NCI-H2196 treated with DMSO at 0.1 percent for 48 hours (cell line): ENCODE results near the gene KCTD10.

Experiments used
- DNase-seq: peaks from one replicate; lab custom pipeline; 2025; ENCODE audit not compliant: unreplicated experiment; lab: John Stamatoyannopoulos, UW

The KCTD10 gene

DNA sequence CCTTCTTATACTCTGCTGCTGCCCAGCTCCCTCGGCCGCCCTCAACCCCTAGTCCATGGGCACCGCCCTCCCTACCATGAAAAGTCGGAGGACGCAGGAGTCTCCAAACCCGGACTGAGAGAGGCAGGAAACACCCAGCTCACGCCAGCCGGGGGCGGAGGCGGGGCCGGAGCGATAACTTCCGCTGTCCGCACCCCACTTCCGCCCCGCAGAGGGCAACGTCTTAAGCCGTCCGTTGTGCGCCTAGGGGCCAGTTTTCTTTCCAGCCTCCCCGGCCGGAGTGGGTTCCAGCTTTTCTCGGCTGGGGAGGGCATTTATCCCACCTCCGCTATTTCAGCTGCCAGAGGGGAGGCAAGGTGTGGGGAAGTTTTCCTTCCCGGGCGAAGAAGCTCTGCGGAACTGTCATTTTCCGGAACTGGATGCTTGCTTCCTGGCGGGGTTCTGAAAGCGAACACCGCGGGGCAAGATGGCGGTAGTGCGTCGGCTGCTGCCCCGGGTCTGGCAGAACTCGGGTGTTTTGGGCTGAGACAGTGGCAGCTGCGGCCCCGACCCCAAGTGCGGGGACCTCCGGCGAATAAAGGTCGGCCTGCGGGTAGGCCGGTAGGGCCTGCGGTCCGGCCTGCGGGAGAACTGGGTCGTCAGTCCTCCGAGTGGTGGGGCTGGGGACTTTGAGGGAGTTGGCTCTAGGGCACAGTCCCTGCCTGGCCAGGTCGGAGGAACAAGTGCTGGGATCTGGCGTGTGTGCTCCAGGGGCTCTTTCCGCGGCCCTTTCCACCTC, at the start of gene KCTD10, which contains the start of gene UBE3B:
KCTD10 (minus strand) TSS at position 116 of the 778 bp plus-strand sequence; CDS start at position 78, 38 bp downstream.
UBE3B (plus strand) TSS at position 450 of the 778 bp plus-strand sequence. CDS start 5,918 bp downstream, outside the sequence.
- peak; percentile 71 for DNase-seq

DNA sequence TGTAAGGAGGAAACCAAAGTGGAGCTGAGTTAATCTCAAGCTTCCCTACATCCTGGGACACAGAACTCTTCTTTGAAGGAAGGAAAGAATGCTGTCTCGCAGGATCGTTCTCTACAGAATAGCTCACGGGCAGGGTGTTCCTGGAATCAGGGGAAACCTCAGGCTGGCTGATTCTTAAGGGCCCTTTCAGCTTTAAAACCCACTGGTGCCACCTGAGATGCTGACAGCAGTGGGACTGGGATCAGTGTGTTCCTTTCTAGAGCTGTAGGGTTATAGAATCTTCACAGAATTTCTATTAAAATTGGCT, 48.1 kb upstream of the KCTD10 start:
- DNase-seq, result no peak

GRCh38 chr12:109524466-109525278, 47.6 kb upstream of the KCTD10 start:
- no peak for DNase-seq

- DNase-seq, result no peak
Measured at GRCh38 chr12:109523504-109523903, 46.4 kb upstream of the KCTD10 start.

DNA sequence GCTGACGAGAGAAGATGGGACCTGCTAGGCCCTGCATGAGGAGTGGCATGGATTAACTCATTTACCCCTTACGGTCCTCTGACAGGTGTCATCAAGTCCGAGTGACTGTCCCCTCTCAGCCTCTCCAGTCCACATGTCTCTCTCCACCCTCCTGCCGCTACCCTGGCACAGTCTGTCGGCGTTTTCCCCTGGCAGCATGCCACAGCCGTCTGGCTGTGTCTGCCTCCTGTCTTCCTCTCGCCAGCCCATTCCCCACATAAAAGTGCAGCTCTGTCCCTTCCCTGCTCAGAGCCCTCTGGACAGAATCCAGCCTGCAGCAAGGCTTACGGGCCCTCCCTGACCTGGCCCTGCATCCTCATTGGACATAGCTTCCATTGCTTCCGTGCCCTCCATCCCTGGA, 46.0 kb upstream of the KCTD10 start:
- DNase-seq, result no peak

DNA sequence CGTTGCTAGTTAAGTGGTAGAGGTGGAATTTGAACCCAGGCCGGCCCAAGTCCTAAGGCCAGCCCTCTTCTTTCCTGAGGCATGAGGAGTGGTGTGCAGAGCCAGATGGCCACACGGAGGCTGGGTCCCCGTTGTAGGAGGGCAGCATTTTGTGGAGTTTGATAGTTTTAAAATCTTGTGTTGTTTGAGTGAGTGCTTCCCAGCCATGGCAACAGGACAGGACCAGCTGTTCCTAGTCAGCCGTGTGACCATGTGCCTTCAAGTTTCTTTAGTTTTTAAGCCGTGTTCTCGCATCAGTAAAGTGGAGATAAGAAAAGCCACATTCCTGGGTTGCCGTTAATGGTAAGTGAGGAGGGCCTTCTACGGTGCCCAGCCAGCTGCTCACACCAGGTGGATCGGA, 44.7 kb upstream of the KCTD10 start:
- no peak for DNase-seq

GRCh38 chr12:109519787-109520186, 42.7 kb upstream of the KCTD10 start:
- no peak for DNase-seq

GRCh38 chr12:109518820-109519665, 41.9 kb upstream of the KCTD10 start:
- peak; percentile 45 for DNase-seq

GRCh38 chr12:109517619-109518018, 40.5 kb upstream of the KCTD10 start:
- DNase-seq, result no peak

DNA sequence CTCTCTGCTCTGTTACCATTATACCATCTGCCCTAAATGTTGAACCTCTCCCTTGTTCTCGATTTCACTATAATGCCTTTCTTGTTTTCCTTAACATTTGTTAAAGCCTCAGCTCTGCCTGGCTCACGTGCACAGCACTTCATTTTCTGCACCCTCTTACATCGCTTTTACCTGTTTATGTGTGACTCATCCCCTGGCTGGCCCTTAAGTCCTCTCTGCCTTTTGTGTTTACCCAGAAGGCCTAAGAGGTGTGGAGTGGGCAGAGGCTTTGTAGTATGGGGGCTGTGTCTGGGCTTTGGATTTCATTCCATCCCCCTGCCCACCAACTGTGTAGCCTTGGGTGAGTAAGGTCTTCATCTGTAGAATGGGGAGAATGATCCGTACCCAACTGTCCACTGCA, 36.9 kb upstream of the KCTD10 start:
- DNase-seq, result peak; percentile 46

GRCh38 chr12:109513051-109513450, 36.0 kb upstream of the KCTD10 start:
- DNase-seq, result no peak

DNA sequence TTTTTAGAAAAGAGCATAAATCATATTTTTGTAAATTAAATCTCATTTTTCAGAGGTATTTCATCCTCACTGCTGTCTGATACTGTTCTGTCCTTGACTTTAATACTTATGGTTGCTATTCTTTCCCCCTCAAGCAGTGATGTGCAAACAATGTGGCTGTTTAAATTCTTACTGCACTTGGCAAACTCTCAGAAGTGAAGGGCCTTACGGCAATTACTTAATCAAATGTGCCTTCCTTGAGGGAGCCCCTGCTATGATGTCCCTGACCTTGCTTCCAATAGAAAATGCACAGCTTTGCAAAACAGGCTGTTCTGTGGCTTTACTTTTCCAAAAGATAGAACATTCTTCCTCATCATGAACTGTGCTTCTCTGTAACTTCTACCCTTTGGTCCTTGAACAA, 35.5 kb upstream of the KCTD10 start:
- no peak for DNase-seq

- no peak for DNase-seq
Measured at GRCh38 chr12:109510196-109510595, 33.1 kb upstream of the KCTD10 start.

- no peak for DNase-seq
Measured at GRCh38 chr12:109504068-109504467, 27.0 kb upstream of the KCTD10 start.

- DNase-seq, result no peak
Measured at GRCh38 chr12:109503611-109504010, 26.5 kb upstream of the KCTD10 start.

DNA sequence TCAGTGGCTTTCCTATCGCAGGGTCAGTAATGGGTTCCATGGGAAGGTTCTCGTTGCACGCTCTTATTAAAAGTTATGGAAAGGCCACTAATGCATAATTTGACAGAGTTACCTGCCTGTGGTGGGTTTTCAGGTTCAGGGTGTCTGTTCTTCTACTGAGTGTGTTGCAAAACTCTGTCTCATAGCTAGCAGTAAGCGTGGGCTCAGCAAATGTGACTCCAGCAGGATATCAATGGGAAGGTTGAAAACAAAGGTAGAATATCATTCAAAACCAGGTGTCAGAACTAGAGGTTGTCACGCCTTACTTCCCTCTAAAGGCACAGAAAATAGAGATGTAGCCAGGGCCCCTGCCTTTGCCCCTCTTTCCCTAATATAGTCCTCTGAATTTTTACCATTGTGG, 25.2 kb upstream of the KCTD10 start:
- DNase-seq, result no peak

- DNase-seq, result no peak
Measured at GRCh38 chr12:109501299-109501698, 24.2 kb upstream of the KCTD10 start.

DNA sequence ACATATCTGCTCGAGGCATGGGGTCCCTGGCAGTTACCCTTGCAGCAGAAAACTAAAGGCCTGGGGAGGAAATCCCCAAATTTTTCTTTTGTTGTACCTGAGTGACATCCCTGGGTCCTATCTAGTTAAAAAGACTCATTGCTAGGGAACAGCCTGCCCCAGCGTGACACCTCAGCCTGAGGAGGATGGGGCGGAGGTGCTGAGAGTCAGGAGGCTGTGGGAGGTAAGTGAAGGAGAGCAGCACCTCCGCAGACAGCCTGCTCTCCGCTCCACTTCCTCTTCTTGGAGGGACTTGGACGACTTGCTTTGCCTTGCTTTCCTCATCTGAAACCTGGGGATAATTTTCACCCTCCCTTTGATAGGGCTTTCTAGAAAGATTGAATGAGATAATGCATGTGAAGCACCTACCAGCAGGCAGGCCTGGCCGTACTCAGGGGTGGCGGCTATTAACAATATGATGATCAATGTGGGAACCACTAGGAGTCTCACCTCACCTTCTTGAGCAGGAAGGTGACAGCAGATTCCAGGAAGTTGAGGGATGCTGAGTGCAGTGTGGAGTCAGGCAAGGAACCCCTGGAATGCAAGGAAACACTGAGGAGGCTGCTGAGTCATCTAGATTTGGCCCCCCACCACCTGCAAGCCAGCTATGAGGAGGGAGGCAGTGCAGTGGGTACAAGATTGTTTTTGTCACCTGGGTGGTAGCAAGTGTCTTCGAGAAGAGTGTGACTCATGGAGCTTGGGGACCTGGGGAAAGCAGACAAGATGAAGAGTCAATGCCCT, 23.5 kb upstream of the KCTD10 start:
- DNase-seq, result no peak

- no peak for DNase-seq
Measured at GRCh38 chr12:109497675-109498074, 20.6 kb upstream of the KCTD10 start.

- no peak for DNase-seq
Measured at GRCh38 chr12:109496306-109496705, 19.2 kb upstream of the KCTD10 start.

- no peak for DNase-seq
Measured at GRCh38 chr12:109495012-109495411, 17.9 kb upstream of the KCTD10 start.
